LoVo (cell line): ENCODE measurements around the gene IRF3.
"Not testable (repeated sequence)": the region's sequence is repeated elsewhere in the genome, so short reads cannot be mapped to it uniquely, and the experiment has no call there.

Source experiments
- DNase-seq: peaks from one replicate; pipeline ENCODE4 v3.0.0-alpha.2; 2016; ENCODE audit warnings: low spot score

Gene IRF3

DNA sequence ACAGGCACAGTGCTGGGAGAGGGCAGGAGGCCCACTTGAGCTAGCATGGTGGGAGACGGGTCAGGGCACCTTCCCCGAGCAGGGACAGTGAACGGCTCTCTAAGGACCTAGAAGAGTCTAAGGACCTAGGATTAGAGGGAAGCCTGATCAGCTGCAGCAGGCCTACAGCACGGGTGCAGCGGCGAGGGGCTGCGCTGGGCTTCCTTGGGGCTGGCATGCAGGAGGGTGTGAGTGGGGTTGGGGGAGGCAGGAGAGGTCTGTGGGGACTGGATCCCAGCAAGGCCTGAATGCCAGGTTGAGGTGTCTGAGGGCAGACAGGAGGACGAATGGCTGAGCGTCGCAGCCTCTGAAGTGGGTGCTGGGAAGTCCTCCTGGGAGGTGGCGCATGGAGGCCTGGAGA is 20.1 kb downstream of the IRF3 start:
- no peak for DNase-seq

DNA sequence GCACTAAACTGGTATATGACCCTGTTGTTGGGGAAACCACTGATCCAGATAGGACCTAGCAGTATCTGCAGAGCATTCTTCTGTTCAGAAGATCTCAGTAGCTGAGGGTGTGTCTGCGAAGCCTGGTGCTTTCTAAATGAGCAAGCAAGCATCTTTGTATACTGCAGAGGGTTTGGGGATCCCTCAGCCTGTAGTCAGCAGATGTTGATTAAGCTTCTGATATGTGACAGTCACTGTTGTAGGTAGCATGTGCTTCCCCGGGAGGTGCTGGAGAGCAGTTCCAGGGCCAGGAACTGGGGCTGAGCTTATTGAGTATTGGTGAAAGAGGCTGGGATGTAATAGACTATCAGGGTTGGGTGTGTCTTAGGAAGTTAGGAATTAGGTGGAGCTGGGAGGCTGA is 22.2 kb downstream of the IRF3 start:
- no peak for DNase-seq

DNA sequence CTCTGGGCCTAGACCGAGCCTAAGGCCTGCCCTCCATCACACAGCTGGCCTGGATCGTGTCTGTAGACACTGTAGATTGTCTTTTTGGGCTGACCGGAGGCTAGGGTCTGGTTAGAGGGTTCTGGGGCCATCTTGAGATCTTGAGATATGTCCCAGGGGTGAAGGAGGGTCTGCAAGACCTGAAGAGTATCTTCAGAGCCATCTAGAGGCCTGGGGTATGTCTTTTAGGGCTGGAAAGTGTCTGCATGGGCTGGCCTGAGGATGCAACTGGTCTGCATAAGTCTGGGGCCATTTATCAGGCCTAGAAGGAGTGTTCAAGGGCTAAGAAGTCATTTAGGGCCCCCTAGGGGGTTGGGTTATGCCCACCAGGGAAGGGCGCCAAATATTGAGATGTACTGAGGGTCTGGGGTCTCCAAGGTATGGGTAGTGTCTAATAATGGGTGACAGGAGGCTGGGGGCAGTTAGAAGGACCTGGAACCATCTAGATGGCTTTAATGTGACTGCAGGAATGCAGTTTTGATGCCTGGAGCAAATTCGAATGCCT is 23.1 kb downstream of the IRF3 start:
- DNase-seq: peak; percentile 29

DNA sequence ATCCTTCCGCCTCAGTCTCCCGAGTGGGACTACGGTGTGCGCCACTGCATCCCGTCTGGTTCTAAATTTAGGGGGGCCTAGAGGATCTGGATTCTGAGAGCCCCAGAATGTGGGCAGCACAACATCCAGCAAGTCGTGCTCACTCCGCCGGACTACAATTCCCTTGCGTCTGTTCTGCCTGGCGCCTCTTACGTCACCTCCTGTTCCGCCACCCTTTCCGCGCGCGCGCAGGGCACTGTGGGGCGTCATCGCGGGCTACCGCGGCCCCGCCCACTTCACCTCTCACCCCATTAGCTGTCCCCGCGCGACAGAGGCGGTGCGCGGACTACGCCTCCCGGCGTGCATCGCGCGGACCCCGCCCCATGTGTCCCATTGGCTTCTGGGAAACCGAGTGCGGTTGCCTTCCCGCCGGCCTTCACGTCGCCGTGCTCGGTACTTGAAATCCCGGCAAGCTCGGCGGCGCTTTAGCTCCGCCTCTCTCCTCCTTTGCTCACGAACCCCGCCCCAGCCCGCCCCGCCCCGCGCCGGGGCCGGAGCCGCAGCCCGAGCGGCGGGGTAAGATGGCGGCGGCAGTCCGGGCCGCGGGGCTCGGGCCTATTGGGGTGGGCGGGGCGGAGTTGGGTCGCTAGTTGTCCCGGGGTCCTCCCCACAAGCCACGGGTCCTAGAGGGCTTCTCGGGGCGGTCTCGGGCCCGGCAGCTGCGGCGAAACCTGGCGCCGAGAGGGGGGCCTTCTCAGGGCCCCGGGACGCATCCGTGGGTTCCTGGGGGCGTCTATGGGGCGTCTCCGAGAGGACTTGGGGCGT is 23.8 kb downstream of the IRF3 start, which contains the start of gene SCAF1:
Gene SCAF1 (plus strand): TSS at position 522 of the 804 bp plus-strand sequence. CDS start 2,818 bp downstream, outside the sequence.
- peak; percentile 99 for DNase-seq

DNA sequence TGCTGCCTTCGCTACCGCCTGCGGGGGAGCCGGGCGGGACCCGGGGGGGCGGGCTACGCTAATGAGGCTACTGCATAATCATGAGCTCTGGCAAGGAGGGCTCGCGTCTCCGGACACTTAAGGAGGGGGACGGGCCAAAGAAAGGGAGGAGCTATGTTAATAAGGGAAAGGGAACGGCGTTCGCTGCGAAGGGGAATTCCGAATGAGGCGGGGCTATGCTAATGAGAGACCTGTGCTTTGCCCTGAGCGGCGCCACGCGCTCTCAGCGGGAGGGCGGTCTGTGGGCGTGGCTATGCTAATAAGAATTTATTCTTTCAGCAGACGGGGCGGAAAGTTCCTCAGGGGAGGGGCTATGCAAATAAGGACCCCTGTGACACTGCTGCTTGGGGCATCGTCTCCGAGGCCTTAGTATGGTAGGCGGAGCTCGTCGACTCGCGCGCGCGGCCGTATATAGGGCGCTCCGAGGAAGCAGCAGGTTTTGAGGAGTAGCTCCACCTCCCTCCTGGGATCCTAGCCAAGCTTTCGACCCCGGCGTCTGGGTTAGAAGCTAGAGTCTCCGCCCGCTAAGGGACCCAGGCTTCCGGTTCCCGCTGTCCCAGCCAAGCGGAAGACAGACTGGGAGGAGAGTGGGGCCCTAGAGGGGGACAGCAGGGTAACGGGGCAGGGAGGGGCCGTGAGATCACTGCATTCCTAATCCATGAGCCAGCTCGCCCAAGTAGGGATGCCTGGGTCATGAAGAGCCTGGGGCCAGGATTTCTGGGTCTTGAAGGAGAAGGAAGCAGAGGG is 25.4 kb downstream of the IRF3 start, which contains the start of gene RRAS:
Gene RRAS (minus strand): TSS at position 31 of the 786 bp plus-strand sequence. CDS start 45 bp downstream, outside the sequence.
- DNase-seq: peak; percentile 99

DNA sequence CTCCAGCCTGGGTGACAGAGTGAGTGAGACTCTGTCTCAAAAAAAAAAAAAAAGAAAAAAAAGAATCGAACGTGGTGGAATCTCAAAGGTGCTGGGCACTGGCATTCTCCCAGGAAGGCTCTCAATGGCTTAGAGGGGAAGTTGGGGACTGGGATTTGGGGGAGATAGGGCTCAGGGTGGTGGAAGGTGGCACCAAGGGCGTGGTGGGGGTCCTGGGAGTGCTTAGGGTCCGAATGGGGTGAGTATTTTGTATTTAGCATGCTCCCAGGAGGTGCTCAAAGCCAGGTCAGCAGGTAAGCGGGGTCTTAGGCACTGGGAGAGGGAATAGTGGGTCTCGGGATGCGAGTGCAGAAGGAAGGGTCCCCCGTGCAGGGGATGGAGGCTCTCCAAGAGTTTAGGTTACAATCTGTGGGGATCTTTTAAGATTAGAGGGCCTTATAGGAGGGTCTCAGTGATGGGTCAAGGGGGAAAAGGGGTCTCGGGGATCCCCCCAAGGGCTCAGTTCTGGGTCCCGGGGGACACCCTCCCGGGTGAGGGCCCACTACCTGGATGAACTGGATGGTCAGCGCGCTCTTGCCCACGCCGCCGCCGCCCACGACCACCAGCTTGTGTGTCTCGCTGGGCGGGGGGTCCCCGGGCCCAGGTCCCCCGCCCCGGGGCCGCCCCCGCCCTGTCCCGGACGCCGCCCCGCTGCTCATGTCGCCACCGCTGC is 26.1 kb downstream of the IRF3 start:
- no peak for DNase-seq

DNA sequence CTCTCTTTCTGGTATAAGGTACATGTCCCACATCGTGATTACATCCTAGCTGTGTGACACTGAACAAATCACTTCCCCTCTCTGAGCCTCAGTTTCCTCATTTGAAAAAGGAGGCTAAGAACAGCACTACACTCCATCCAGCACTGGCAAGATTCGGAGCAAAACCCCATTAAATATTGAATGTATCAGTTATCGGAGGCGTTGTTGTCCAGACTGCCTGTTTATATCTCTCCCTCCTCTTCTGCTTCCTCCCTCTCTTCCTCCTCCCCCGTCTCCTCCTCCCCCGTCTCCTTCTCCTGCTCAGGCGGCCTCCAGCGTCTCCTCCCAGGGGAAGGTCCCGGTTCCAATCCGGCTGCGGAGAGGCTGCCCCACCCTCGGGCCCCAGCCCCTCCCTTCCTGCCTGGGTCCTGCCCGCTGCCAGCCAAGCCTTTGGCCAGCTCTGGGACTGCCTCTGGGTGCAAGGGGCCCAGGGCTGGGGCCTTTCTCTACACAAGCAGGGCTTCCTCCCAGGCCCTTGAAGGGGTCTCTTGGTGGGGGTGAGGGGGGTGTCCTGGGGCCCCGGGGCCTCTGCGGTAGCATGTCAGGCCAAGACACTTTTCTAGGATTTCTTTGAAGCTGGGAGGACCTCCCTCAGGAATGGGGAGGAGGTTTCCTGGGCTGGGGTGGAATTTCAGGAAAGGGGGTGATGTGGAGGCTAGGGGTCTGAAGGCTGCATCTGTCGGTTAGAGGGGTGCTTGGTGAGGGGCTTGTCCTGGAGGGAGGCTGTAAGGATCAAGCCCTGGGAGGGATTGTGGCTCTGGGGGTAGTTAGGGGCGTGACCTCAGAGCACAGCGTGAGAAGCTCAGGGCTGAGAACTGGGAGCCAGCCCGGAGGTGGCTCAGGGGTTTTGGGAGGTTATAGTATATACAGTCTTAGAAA is 27.6 kb downstream of the IRF3 start:
- DNase-seq: peak; percentile 85

DNA sequence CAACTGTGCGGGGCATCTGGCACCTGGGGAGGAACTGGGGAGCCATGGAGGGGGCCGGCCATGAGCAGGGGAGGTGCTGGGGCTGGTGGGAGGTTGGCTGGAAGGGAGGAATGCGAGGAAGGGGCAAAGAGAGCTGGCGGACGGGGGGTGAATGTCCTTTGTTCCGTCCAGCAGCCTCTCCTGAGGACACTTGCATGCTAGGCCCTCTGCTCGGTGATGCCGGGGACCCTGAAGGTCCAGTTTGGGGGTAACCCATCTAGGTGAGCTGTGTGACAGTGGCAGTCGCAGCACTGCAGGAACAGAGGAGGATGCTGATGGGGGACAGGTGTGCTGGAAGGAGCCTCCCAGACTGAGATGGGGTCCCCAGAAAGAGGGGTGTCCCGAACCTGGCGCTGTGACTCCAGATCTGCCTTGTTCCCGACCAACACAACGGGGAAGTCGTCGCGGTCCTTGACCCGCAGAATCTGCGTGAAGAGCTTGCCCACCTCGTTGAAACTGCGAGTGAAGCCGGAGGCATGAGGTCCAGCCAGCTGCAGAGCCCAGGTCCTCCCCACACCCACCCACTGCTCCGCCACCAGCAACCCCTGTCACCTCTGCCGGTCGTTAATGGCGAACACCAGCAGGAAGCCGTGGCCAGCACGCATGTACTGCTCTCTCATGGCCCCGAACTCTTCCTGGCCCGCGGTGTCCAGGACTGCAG is 29.3 kb downstream of the IRF3 start:
- DNase-seq: no peak

DNA sequence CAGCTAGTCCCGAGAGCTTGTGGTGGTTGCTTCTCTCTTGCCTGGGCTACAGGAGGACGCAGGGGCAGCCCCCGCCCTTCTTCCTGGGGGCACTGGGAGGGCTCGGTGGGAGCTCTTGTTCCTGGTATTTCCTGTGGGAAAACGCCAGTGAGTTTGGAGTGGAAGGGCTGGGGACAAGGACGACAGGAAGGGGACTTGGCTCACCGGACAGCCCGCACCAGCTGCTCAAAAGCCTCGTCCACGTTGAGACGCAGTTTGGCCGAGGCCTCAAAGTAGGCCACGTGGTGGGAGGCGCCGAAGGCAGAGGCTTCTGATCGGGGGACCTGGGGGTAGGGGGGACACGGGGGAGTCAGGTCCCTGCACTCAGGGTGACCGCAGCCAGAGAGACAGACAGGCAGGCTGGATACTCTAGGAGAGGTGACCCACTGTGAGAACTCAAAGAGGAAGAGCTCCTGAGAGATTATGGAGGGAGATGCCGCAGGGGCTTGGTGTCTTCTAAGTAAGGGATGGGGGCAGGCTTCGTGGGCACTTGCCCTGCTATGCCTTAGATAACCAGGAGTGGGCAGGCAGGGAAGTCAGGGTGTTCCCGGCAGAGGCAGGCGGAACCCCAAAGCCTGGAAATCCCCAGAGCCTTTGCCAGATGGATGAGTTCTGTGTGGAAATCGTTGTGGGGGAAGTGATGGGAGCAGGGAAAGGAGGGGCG is 30.0 kb downstream of the IRF3 start:
- no peak for DNase-seq

DNA sequence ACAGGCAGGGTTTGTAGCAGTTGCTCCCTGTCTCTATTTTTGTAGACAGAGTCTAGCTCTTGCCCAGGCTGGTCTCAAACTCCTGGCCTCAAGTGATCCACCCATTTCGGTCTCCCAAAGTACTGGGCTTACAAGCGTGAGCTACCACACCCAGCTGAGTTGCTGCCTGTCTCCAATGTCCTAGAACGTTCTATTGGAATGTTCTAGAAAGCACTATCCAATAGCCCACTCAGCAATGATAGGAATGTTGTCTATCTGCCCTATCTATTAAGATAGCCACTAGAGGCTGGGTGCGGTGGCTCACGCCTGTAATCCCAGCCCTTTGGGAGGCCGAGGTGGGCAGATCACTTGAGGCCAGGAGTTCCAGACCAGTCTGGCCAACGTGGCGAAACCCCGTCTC is 32.4 kb downstream of the IRF3 start:
- DNase-seq: not testable (repeated sequence)

DNA sequence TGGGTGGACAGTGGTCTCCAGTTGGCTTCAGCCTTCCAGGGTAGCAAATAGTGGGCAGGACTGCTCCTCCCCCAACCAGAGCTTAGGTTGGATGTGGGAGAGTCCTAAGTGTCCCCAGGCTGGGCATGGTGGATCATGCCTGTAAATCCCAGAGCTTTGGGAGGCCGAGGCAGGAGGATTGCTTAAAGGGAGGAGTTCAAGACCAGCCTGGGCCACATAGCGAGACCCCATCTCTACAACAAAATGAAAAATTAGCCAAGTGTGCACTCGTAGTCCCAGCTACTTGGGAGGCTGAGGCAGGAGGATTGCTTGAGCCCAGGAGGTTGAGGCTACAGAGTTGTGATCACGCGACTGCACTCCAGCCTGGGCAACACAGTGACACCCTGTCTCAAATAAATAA is 33.1 kb downstream of the IRF3 start:
- no peak for DNase-seq

DNA sequence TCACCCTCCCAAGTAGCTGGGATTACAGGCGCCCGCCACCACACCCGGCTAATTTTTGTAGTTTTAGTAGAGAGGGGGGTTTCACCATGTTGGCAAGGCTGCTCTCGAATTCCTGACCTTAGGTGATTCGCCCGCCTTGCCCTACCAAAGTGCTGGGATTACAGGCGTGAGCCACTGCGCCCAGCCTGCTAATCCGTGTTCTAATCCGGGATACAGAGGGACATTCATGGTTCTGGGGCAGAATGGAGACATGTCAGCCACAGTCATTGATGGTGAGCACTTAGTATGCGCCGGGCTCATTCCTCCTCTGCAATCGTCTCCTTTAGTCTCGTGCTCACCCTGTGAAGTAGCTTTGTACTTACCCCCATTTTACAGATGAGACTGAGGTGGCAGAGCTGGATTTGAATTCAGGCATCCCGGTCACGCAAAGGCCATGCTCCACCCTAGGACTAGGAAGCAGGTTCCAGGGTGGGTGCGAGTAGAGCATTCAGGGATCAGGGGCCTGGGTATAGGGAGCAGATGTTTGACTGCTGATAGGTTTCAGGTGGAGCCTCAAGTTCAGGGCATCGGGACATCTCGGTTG is 34.0 kb downstream of the IRF3 start:
- no peak for DNase-seq

DNA sequence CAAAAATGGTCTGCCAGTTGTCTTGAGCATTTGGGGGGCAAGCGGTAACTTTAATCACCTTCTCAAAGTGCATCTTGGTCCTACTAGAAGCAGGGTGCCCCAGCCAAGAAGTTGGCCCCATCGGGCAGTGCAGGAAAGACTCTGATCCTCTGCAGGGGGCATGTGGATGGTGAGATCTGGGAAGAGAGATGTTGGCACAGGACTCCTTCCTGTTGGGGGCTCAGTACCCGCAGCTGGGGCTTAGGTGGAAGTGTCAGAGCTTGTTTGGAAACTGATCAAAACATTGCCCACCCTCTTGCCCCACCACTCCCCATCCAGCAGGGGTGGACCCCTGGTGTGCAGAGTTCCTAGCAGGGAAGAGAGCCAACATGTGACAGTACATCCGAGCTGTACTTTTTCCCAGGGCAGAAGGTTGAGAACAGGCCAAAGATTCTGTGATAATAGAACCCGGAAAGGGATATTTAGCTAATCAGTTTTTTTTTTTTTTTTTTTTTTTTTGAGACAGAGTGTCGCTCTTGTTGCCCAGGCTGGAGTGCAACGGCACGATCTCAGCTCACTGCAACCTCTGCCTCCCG is 34.6 kb downstream of the IRF3 start:
- DNase-seq: no peak

DNA sequence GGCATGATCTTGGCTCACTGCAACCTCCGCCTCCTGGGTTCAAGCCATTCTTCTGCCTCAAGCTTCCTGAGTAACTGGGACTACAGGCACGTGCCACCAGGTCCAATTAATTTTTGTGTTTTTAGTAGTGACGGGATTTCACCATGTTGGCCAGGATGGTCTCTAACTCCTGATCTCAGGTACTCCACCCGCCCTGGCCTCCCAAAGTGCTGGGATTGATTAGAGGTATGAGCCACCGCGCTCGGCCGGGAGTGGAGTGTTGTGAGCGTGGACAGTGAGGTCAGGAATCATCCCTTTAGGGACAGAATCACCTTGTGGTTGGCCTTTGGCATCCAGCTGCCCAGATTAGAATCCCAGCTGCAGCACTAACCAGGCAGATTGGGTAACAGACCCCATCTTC is 36.0 kb downstream of the IRF3 start:
- DNase-seq: no peak

DNA sequence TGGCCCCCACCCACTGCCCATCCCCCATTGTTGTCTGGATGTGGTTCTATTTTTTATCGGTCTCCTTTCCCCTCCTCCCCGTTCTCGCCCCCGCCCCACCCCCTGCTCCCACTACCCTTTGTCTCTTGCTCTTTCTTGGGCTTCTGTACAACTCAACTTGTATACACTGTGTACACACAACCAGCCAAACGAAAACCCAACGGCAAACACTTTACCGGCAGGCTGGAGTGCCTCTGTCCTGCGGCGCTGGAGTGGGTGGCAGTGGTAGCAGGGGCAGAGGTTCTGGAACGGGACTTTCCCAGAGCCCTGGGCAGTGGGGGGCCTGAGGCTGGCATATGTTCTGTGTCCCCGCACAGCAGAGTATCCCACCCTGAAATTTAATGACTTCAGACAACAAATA is 39.4 kb downstream of the IRF3 start:
- DNase-seq: no peak

DNA sequence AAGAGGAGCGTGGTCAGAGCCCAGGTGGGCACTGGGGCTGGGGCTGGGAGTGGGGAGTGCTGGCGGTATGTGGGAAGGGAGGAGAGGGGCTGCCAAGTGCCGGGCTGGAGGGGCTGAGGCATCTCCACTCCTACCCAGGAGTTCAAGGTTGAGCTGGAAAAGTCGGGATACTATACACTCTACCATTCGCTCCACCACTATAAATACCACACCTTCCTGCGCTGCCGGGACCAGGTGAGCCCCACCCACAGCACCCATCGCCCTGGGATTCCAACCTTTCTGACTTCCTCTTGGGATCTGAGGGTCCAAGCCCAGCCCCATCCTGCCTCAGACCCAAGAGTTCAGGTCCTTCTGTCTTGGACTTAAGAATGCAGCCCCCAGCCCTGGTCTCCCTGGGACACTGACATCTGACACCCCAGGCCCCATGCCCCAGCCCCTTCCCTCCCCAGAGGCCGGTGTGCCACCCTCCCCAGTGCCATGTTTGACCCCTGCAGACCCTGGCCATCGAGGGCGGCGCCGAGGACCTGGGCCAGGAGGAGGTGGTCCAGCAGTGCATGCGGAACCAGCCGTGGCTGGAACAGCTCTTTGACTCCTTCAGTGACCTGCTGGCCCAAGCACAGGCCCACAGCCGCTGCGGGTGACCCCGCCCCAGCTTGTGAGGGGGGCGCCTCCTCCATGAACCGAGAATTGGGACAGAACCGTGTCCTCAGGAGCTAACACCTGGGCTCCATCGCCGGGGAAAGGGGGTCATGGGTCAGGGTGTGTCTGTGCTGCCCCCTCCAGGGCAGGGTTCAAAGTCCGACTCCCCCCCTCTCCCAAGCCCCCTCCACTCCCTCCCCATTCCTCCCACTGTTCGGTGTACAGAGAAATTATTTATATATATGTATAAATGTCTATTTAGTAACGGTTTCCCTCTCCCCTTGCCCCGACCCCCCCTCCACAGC is 40.4 kb downstream of the IRF3 start:
- no peak for DNase-seq

DNA sequence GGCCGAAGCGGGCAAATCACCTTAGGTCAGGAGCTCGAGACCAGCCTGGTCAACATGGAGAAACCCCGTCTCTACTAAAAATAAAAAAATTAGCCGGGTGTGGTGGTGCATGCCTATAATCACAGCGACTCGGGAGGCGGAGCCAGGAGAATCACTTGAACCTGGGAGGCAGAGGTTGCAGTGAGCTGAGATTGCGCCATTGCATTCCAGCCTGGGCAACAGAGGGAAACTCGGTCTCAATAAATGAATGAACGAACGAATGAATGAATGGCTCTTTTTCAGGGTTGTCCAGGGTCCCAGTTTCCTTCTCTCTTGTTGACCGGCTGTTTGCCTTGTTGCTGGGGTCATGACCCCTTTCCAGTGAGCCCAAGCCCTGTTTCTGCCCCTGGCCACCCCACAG is 47.8 kb downstream of the IRF3 start:
- DNase-seq: not testable (repeated sequence)

DNA sequence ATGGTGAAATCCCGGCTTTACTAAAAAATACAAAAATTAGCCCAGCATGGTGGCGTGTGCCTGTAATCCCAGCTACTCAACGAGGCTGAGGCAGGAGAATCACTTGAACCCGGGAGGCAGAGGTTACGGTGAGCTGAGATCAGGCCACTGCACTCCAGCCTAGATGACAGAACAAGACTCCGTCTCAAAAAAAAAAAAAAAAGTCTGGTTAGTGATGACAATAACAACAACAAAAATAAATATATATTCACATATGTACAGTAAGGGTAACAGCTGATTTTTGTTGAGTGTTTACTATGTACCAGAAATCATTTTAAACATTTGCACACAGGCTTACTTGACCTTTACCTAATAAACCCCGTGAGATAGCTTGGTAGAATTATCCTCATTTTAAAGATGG is 48.7 kb downstream of the IRF3 start:
- DNase-seq: no peak
